ENCODE data around the gene SPAG5. TPM values are rescaled to one million over a fixed set of nuclear protein-coding genes. Genes with fewer than 3 reads are reported as not detected.

The SPAG5 gene
- total and polyA plus RNA-seq, 9 of the 15 experiments (the other 6 are each of a cell fraction or from before 2014, with no cell fraction given): 94.4 to 286 (median 151) TPM

GRCh38 chr17:28612531-28612930, 13.7 kb upstream of the SPAG5 start (continued):
- TF ChIP-seq ZBTB40 (IDR thresholded peaks at IDR 0.05) (no peak), ZBTB40 (CRISPR knock-in tag; IDR thresholded peaks at IDR 0.05) (no peak), LCOR (CRISPR knock-in tag; IDR thresholded peaks at IDR 0.05) (no peak), MCM3 (IDR thresholded peaks at IDR 0.05) (no peak), ATF7 (IDR thresholded peaks at IDR 0.05) (no peak), HMGN3 (IDR thresholded peaks at IDR 0.05; ENCODE audit: borderline replicate concordance, extremely low read depth, insufficient read length, low read depth, low read length) (no peak), DEAF1 (CRISPR knock-in tag; IDR thresholded peaks at IDR 0.05) (no peak)
- TF ChIP-seq, protein P1, sequence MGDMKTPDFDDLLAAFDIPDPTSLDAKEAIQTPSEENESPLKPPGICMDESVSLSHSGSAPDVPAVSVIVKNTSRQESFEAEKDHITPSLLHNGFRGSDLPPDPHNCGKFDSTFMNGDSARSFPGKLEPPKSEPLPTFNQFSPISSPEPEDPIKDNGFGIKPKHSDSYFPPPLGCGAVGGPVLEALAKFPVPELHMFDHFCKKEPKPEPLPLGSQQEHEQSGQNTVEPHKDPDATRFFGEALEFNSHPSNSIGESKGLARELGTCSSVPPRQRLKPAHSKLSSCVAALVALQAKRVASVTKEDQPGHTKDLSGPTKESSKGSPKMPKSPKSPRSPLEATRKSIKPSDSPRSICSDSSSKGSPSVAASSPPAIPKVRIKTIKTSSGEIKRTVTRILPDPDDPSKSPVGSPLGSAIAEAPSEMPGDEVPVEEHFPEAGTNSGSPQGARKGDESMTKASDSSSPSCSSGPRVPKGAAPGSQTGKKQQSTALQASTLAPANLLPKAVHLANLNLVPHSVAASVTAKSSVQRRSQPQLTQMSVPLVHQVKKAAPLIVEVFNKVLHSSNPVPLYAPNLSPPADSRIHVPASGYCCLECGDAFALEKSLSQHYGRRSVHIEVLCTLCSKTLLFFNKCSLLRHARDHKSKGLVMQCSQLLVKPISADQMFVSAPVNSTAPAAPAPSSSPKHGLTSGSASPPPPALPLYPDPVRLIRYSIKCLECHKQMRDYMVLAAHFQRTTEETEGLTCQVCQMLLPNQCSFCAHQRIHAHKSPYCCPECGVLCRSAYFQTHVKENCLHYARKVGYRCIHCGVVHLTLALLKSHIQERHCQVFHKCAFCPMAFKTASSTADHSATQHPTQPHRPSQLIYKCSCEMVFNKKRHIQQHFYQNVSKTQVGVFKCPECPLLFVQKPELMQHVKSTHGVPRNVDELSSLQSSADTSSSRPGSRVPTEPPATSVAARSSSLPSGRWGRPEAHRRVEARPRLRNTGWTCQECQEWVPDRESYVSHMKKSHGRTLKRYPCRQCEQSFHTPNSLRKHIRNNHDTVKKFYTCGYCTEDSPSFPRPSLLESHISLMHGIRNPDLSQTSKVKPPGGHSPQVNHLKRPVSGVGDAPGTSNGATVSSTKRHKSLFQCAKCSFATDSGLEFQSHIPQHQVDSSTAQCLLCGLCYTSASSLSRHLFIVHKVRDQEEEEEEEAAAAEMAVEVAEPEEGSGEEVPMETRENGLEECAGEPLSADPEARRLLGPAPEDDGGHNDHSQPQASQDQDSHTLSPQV (IDR thresholded peaks at IDR 0.05): no peak

All from K562 (cell line).